Pons (tissue), 1 donor: ENCODE results near the gene GRXCR2.

ENCODE experiments used
- DNase-seq: peaks from one replicate; pipeline ENCODE4 v3.0.0-alpha.2; 2016; ENCODE audit warnings: low spot score

GRXCR2 gene

GRCh38 chr5:145834917-145835847, 37.6 kb downstream of the GRXCR2 start, which contains the start of gene PRELID2:
TSS of gene PRELID2 (minus strand) at chr5:145835342. CDS start at chr5:145835251, 91 bp downstream.
- DNase-seq = peak; percentile 67

- no peak for DNase-seq
These were observed 38.3 kb downstream of the GRXCR2 start for GRCh38 chr5:145834554-145834916.

GRCh38 chr5:145833631-145834200, 39.1 kb downstream of the GRXCR2 start:
- no peak for DNase-seq

- no peak for DNase-seq
These were observed 42.2 kb downstream of the GRXCR2 start for GRCh38 chr5:145830594-145830993.

- no peak for DNase-seq
These were observed 43.0 kb downstream of the GRXCR2 start for GRCh38 chr5:145829708-145830361.

- DNase-seq = no peak
These were observed 45.7 kb downstream of the GRXCR2 start for GRCh38 chr5:145826895-145827674.

GRCh38 chr5:145825751-145826180, 47.0 kb downstream of the GRXCR2 start:
- DNase-seq = peak; percentile 36

GRCh38 chr5:145824040-145824439, 48.8 kb downstream of the GRXCR2 start:
- no peak for DNase-seq

- no peak for DNase-seq
These were observed 54.2 kb downstream of the GRXCR2 start for GRCh38 chr5:145818604-145819003.

GRCh38 chr5:145812877-145813276, 59.9 kb downstream of the GRXCR2 start:
- no peak for DNase-seq

GRCh38 chr5:145811834-145812625, 60.8 kb downstream of the GRXCR2 start:
- DNase-seq = peak; percentile 91
